Kidney (tissue), 14 donors: ENCODE data around the gene ERAL1. TPM values are rescaled to one million over a fixed set of nuclear protein-coding genes. Genes with fewer than 3 reads are reported as not detected.
A peak's percentile ranks its signal among the peaks of the same experiment; 100 is the strongest.

Experiments
- DNase-seq, 5 donors: peaks; one replicate each; pipeline ENCODE4 v3.0.0-alpha.2; 2013 to 2020
- FAIRE-seq: peaks from 2 replicates; lab custom pipeline; 2012; peaks lifted over from hg19 to GRCh38; lab: Jason Lieb, UNC
- H3K27ac ChIP-seq, 2 donors: one replicate each; pipeline ENCODE4 v1.7.0; 2013; ENCODE audit warnings: low read depth in 2 of 2, low read length in 2 of 2, inconsistent platforms in 1 of 2
- H3K27me3 ChIP-seq: one replicate; pipeline ENCODE4 v1.7.1; 2013; ENCODE audit warnings: low read length, inconsistent platforms; ENCODE audit not compliant: control insufficient read depth, insufficient read depth
- H3K36me3 ChIP-seq, 3 donors: one replicate each; pipeline versions ENCODE4 v1.7.0 to v1.7.1; 2013; ENCODE audit warnings: low read length in 3 of 3, control low read depth in 1 of 3, inconsistent platforms in 1 of 3; ENCODE audit not compliant: insufficient read depth in 3 of 3, control insufficient read depth in 2 of 3
- H3K4me1 ChIP-seq, 3 donors: one replicate each; pipeline versions ENCODE4 v1.7.0 to v1.7.1; 2013; ENCODE audit warnings: low read length in 3 of 3, inconsistent platforms in 1 of 3, low read depth in 1 of 3; ENCODE audit not compliant: control insufficient read depth in 2 of 3, insufficient read depth in 2 of 3
- H3K4me3 ChIP-seq, 3 donors: one replicate each; pipeline versions ENCODE4 v1.7.0 to v1.8.1; 2013; ENCODE audit warnings: low read length in 3 of 3, control low read depth in 1 of 3, inconsistent platforms in 1 of 3
- H3K9ac ChIP-seq, 3 donors: one replicate each; pipeline versions ENCODE4 v1.7.0 to v1.7.1; 2013; ENCODE audit warnings: low read length in 3 of 3, control low read depth in 1 of 3, inconsistent platforms in 1 of 3
- H3K9me3 ChIP-seq, 3 donors: one replicate each; pipeline versions ENCODE4 v1.7.0 to v1.7.1; 2013; ENCODE audit warnings: low read length in 3 of 3, control low read depth in 1 of 3, inconsistent platforms in 1 of 3; ENCODE audit not compliant: control insufficient read depth in 2 of 3, insufficient read depth in 1 of 3
- CTCF ChIP-seq: IDR thresholded peaks from 3 replicates; pipeline ENCODE4 v1.5.1; 2012; ENCODE audit warnings: mild to moderate bottlenecking, moderate library complexity, borderline replicate concordance; ENCODE audit not compliant: insufficient read depth; ENCODE audit errors: extremely low read depth
- intact Hi-C: fragments of 100-400 bp; cut with DNase I; formaldehyde crosslinking; loops from one replicate; pipeline ENCODE4 v1.11.1; 2022
- polyA plus RNA-seq: library from polyadenylated mRNA; stranded (reverse); fragments of 350-450 nt; fragmentation: Illumina TruSeq; extraction: RNeasy Lipid Tissue Mini Kit (QIAGEN cat#74804); gene quantifications from one replicate; pipeline ENCODE4 v1.2.3, GENCODE V29; 2014; ENCODE audit warnings: low read depth, low replicate concordance; ENCODE audit not compliant: insufficient read depth
- total RNA-seq: library from RNA; stranded (reverse); fragmentation: NEBNext Ultra II Directional; extraction: Animal tissue kit (Norgen Biotek cat#: 25700); gene quantifications from one replicate; pipeline ENCODE4 v1.2.1, GENCODE V29; 2021
- donor health status: control.
- donor health status: control.
- donor health status: control.
- donor health status: control.
- donor health status: control.
- donor health status: DM: yes; HTN: yes; CAD: no.
- donor health status: Normal renal cell carcinoma (clear cell type).

ERAL1 gene
- total and polyA plus RNA-seq, 2 donors from 2014 or later = 29.5 to 71.6 TPM

- no peak for FAIRE-seq
- intact Hi-C loops = no loop called here
- DNase-seq = peak in 1 of 5 donors; percentile 75
These were observed 43.1 kb downstream of the ERAL1 start for GRCh38 chr17:28897769-28898526.

DNA sequence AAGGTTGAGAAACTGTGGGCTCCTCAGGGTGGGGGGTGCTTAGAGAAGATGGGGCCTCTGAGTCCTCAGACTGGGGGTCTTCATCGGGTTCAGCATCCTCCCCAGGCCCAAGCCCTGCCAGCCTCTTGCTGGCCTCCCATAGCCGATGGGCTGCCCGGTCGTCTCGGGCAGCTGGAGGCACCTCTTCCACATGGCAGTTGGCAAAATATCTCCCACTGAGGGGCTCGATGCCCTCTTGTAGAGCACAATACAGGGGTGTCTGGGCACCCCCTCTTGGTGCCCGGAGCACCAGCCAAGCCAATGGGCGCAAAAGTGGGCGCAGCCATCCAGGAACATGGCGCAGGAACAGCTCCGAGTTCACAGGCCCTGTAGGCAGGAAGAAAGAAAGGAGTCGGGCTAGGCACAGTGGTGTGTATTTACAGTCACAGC, 43.7 kb downstream of the ERAL1 start:
- no peak overlapping the region for H3K4me3 ChIP-seq
- H3K4me1 ChIP-seq = peaks cover 0 to 27% (median 16%) of the 10 kb centered on the region in 3 donors
- DNase-seq = no peak
- H3K9me3 ChIP-seq = no peaks in the 10 kb centered on the region
- H3K9ac ChIP-seq = peak overlapping the region in 1 of 3 donors; percentile 94
- H3K27ac ChIP-seq = peak overlapping the region in 1 of 2 donors; percentile 97
- no peaks in the 10 kb centered on the region for H3K27me3 ChIP-seq
- intact Hi-C loops = no loop called here
- TF ChIP-seq CTCF = no peak
- no peaks in the 10 kb centered on the region for H3K36me3 ChIP-seq
- FAIRE-seq = no peak

More at GRCh38 chr17:28897769-28898526, 43.1 kb downstream of the ERAL1 start:
- H3K4me1 ChIP-seq = peaks cover 0 to 25% (median 18%) of the 10 kb centered on the region in 3 donors
- TF ChIP-seq CTCF = no peak
- H3K9ac ChIP-seq = peak overlapping the region; percentile 42 to 99 (median 94)
- H3K36me3 ChIP-seq = no peaks in the 10 kb centered on the region
- H3K9me3 ChIP-seq = no peaks in the 10 kb centered on the region
- H3K27ac ChIP-seq = peak overlapping the region; percentile 90 to 97
- H3K4me3 ChIP-seq = peak overlapping the region; percentile 72 to 87 (median 73)
- no peaks in the 10 kb centered on the region for H3K27me3 ChIP-seq

- H3K4me1 ChIP-seq = peaks cover 0 to 30% (median 16%) of the 10 kb centered on the region in 3 donors
- FAIRE-seq = no peak
- H3K4me3 ChIP-seq = no peak overlapping the region
- H3K9ac ChIP-seq = no peak overlapping the region
- H3K27me3 ChIP-seq = no peaks in the 10 kb centered on the region
- H3K27ac ChIP-seq = no peak overlapping the region
- H3K36me3 ChIP-seq = no peaks in the 10 kb centered on the region
- no peaks in the 10 kb centered on the region for H3K9me3 ChIP-seq
- intact Hi-C loops = no loop called here
- TF ChIP-seq CTCF = no peak
- DNase-seq = no peak
These were observed 44.5 kb downstream of the ERAL1 start for GRCh38 chr17:28899212-28899815.
